Left hindlimb (tissue), 1 donor: Measurements from ENCODE around the gene FKBP7.
A peak's percentile ranks its signal among the peaks of the same experiment; 100 is the strongest.
"Not testable (repeated sequence)": the region's sequence is repeated elsewhere in the genome, so short reads cannot be mapped to it uniquely, and the experiment has no call there.

Experiments
- DNase-seq: peaks from one replicate; pipeline ENCODE4 v3.0.0-alpha.2; 2018

Gene FKBP7

DNA sequence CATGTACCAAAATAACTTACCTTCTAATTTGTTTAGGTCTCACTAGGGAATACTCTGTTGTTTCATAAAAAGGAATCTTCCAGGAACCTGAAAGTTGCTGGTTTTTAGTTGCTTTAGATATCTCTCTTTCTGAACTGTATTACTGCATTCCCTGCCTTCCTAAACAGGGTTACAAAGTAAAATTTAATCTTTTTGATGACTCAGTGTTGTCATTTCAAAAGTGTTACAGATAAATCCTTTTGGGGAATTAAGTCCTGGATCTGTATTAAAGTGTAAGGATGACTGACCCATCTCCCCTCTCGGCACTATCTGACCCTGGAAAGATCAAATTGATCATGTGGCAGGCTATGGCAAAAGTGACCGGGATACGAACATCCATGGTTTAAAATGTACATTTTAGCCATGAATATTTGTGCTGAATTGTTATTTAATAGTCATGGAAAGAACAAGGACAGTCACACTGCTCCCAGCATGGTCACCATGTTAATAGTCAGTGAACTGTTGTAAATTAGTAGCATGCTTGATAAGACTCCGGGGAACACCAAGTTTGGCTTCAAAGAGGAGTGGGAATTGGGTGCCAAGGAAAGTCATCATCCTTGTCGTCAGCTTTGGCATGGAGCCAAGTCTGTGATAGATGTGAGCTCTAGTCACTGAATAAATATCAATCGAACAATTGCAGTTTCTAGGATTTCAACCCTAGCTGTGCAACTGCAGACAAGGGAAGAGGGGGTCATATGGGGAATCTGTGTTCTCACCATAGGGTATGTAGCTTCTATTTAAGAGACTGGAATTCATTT lies 6.0 kb upstream of the FKBP7 start:
- no peak for DNase-seq

DNA sequence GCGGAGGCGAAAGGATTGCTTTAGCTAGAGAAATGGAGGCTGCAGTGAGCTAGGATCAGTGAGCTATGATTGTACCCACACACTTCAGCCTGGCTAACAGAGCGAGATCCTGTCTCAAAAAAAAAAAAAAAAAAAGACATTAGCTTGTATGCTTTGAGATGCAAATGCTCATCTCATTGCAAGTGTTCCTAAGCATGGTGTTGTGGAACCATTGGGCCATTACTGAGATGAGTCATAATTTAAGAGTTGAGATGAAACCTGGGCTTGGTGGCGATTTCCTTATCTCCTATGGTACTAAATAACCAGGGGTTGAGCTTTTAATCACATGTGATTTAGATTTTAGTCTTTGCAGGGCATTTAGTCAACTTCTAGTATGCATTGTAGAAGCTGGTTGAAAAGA lies 4.0 kb upstream of the FKBP7 start:
- DNase-seq = no peak

DNA sequence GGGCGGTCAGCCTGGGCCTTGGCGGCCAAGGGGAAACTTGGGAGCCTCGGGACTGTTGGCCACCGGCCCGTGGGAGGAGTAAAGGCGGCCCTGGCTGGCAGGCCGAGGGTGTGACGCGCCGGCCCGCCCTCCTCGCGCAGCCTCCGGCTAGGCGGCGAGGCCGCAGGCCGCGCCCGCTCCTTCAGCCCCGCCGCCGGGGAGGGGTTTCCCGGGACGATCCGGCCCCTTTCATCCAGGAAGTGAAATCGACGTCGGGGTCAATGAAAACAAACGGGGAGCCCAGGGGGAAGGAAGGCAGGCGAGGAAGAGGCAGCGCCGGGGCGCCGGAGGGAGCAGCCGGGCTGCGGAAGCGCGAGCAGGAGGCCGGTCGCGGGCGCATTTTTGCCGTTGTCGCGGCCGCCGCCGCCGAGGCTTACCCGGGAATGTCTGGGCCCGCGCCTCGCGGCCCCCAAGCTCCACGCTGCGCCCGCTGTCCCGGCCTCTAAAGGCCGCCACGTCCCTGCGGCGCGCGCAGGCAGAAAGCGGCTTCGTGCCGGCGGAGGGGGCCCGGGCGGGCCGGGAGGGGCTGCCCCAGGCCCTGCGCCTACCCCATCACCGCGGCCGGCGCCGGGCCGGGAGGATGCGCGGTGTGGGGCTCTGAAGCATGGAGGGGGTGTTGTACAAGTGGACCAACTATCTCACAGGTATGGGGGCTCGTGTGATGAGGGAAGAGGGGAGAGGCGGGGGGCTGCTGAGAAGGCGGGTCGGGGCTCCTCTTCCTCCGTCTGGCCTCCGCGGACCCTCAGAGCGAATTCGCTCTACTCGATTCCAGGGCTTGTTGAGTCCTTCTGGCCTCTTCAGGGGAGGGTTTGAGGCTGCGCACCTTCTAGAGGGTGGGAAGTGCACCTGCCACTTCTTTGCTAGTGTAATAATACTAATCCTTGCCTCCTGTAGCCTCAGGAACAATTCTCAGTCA lies 2.1 kb upstream of the FKBP7 start, which contains the start of gene PLEKHA3:
PLEKHA3 (plus strand) TSS at position 231 of the 955 bp plus-strand sequence; CDS start at position 644, 413 bp downstream.
- DNase-seq = peak; percentile 96

DNA sequence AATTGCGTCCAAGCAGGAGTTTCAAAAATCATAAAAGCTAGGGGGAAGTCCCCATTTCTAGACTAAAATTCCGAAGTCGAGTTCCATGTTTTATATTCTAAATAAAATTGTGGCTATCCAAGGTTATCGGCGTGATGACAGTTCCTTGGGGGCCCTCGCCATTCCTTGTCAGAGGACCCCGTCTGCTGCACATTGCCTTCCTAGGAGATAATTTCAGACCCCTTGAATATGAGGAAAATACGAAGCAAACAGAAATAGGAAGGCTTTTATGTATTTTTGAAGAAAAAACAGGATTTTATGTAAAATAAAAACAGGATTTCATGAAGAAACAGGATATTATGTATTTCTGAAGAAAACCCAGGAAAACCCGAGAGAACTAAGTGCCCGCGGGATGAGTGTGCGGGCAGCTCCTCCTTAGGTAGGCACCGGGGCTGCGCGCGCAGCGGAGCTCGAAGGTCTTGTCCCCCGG lies 1.4 kb upstream of the FKBP7 start:
- no peak for DNase-seq

DNA sequence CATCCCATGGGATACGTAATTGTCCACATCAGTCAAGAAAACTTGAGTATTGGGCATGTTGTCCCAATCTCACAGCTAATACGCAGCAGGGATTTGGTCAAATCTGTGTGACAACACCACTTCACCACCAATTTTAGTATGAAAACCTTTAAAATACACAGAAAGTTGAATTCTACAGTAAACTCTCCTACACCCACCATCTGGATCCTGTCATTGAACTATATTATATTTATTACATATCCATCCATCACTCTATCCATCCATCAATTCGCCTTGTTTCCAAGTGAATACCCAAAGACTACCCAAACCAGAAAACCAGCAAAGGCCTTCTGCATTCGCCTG lies 846 bp upstream of the FKBP7 start:
- DNase-seq = no peak

DNA sequence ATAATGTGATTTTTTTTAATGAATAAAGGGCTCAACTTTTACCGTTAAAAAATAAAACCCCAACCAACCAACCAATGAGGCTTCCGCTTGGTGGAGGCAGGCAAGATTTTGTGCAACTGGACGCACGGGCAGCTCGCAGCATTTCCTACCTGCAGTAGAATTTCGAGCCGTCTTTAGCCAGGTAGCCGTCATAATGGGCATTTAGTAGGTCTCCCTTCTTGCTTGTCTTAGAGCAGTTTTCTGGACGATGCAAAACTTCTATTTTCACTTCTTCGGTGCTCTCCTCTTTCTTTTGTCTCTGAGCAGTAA lies 316 bp downstream of the FKBP7 start:
- DNase-seq = no peak

DNA sequence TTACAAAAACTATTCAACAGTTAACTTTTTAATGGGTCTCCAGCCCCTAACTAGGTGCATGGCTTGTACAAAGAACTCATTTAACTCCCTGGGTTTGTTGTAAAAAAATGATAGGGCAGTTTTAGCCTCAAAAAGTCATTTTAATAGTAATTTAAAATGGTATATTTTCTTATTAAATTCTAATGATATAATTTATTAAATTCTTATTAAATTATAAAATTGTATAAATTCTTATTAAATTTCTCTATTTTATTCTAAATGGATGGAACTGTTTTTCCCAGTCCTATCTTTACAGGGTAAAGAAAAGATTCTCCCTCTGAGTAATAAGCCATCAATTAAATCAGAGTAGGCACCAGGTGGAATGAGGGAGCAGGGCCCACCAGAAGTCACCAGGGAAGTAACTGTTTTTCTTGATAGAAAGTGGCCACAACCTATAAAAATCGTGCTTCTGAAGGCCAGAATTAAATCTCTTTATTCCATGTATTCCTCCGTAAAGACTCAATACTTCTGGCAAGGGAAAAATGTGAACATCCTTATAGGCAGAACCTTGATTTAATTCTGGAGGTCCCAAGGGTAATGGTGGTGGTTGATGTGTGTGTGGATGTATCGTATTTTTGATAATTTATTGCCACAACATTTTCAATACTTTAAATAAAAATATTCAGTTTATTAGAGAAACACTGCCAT lies 814 bp downstream of the FKBP7 start:
- no peak for DNase-seq

DNA sequence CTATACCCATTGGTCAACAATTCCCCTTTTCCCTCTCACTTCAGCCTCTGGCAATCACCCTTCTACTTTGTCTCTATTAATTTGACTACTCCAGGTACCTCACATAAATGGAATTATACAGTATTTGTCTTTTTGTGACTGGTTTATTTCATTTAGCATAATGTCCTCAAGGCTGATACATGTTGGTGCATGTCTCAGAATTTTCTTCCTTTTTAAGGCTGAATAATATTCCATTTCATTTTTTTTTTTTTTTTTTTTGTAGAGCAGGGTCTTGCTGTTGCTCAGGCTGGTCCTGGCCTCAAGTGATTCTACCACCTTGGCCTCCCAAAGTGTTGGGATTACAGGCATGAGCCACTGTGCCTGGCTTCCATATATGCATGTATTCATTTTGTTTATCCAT lies 1.9 kb downstream of the FKBP7 start:
- no peak for DNase-seq

DNA sequence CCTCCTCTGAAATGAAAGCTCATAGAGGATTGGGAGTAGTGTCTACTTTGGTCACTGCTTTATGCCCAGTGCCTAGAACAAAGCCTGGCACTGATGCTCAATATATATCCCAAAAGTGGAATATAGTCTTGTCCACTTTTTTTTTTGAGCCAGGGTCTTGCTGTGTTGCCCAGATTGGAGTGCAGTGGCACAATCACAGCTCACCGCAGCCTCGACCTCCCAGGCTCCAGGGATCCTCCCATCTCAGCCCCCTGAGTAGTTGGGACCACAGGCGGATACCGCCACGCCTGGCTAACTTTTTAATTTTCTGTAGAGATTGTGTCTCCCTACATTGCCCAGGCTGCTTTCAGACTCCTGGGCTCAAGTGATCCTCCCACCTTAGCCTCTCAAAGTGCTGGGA lies 3.8 kb downstream of the FKBP7 start:
- DNase-seq = no peak

DNA sequence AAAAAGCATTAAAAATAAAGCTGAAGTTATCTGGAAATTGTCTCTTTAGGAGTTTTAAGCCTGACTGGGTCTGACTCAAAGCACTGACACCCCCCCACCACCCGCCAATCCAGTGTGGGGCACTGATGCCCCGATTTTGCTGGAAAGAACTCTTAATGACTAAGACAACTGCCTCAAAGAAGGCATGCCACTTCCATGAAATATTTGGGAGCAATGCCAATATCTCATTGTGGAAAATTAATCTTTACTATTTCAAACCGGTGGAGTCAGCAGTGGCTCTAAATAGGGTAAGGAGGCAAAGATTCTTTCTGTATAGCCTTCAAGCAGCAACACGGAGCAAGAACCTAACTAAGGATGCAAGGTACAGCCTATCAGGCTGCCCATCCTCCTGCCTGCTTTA lies 4.5 kb downstream of the FKBP7 start:
- DNase-seq = no peak

DNA sequence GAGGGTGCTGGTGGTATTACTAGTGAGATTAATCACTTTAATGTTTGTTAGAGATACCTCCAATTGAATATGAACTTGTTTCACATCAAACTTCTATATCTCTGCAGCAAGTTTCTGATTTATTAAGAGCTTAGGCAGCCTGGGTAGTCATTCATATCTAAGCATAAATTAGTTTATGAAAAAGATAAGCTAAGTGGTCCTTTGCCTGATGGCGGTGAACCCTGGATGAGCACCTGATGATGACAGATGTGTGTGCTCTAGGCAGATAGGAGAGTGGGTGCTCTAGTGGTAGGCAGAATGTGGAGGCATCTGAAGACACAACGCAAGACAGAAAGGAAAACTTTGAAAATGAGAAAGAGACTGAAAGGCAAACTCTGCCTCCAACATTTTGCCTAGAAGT lies 5.0 kb downstream of the FKBP7 start:
- DNase-seq = no peak

DNA sequence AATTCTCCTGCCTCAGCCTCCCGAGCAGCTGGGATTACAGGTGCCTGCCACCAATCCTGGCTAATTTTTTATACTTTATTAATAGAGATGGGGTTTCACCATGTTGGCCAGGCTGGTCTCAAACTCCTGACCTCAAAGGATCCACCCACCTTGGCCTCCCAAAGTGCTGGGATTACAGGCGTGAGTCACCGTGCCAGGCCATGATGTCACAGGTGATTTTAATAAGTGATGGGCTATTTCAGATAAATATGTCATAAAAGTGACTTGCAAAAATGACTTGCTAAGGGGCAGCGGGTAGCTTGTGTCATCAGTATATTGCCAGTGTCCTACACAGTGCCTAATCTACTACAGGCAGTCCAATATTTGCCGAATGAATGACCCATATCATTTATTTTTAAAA lies 7.1 kb downstream of the FKBP7 start:
- not testable (repeated sequence) for DNase-seq

DNA sequence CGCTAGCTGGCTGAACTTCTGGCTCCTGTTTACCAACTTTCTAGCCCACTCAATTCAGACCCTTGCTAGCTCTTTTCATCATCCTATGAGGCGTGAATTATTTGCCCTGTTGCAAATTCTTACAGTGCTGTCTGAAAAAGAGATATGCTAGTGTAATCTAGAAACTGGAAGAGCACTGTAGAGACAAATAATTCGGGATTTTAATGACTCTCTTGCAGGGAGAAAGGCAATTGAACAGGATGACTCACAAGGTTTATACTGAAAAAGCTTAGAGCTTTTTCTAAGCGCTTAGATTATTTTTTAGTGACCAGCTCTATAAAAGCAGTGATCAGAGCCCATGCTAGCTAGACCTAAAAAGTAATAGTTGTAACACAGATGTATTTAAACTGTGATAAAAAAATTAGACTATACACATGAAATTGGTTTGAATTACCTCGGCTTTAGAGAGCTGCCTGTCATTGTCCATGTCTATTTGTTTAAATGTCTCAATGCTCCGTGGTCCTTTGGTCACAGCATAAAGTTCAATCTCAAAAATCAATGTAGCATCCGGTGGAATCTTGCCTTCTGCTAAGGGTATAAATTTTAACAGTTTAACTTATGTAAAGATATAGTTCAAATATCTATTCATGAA lies 9.1 kb downstream of the FKBP7 start:
- DNase-seq = no peak

DNA sequence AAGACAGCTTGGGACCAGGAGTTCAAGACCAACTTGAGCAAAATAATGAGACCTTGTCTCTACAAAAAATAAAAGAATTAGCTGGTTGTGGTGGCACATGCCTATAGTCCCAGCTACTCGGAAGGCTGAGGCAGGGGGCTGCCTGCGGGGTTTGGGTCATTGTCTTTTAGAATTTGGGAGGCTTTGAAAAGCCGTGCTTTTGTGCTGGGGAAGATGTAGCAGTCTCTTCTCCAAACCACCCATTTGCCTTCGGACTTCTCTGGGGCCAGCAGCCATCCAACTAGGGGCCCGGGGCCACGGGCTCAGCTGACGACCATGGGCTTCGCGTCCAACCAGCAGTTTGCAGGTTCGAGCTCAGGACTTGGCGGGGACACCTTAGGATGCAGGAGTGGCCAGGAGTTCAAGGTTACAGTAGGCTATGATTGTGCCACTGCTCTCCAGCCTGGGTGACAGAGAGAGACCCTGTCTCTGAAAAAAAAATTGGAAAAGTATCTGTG lies 21.0 kb downstream of the FKBP7 start:
- DNase-seq = no peak

DNA sequence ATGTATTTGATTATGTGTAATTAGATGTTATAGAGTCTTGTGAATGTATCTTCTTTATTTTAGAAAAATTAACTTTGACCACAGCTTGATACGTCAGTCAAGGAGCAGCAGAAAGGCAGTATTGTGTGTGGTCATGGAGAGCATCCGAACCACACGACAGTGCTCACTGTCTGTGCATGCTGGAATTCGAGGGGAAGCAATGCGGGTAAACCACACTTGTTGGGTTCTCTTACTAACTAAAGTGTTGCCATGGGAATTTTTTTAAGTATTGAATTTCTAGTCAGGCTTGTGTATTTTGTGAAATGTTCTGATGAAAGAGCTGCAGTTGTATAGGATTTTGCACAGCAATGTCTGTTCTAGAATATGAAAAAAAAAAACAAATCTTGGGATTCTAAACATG lies 22.5 kb downstream of the FKBP7 start:
- peak; percentile 51 for DNase-seq

DNA sequence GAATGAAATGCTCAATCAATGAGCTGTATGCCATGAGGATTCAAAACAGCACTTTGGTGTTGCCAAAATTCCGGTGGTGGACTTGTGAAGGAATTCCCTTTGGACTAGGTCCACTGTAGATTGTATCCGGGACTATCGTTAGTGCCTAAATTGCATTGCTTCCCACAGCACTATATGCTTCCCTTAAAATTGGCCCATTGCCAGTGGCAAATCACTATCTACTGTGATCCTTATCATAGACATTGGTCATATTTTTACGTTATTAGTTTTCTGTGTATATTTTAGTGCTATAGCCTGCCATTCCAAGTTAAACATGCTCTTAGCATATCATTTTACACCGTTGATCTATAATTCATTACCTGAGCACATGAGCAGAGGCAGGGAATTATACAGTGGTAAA lies 25.5 kb downstream of the FKBP7 start:
- no peak for DNase-seq

DNA sequence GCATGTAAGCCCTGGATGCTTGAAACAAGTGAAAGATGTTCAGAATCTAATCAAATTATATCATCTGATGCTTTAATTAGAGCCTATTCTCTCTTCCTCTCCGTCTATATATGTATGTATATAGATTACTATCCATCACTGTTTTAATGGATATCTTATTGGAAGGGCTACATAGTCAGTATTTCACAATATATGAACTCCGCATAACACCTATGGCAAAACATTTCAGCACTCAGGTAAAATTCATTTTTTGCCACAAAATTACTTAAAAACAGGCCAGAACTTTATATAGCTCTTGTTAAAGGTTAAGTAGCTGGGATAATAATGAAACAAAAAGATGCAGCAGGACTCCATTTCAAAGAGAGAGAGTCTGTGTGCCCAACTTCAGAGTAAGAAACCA lies 26.1 kb downstream of the FKBP7 start:
- no peak for DNase-seq

DNA sequence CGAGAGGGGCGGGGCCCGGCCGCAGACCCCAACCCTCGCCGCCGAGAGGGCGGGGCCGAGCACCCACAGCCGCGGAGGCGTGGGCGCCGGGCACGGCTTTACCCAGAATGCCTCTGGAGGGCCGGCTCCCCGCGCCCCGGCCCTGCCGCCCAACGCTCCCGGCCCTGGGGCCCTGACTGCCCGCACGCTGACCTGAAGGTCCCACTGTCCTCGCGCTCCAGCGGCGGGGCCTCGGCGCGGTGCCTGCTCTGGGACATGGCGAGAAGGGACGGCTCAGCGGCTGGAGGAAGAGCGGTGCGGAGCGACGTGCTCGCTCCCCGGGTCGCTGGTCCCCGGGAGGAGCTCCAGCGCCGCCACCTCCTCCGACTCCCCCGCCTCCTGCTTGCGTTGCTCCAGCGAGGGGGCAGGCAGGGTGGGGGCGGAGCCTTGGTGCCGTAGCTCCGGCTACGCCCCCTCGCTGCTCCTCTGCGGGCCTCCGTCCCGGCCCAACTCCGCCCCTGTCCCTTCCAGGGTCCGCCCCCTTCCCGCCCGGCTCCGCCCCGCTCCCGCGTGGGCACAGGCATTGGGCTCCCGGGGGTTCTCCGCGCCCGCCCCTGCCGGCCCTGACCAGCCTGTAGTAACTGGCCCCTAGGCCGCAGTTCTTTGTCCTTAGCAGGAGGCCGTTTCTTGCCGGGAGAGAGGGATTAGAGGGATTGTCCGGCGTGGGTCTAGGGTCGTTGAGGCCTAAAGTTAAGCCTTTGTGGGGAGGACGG lies 27.4 kb downstream of the FKBP7 start, which contains the start of the genes PJVK and PRKRA:
PJVK (plus strand) TSS at position 605 of the 752 bp plus-strand sequence. CDS start 2,032 bp downstream, outside the sequence.
PRKRA (minus strand) TSS at position 402 of the 752 bp plus-strand sequence; CDS start at position 257, 145 bp downstream.
- peak; percentile 99 for DNase-seq

DNA sequence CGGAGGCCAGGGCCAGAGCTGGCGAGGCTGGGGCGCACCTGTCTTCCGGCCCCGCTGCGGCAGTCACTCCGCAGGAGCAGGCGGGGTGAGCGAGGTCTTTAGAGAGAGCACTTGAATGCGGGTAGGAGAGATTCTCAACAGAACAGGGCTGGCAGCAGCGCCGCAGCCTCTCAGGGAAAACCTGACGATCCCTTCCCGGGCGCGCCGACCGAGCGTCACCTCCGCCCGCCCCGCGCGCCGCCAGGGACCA lies 28.0 kb downstream of the FKBP7 start:
- no peak for DNase-seq

DNA sequence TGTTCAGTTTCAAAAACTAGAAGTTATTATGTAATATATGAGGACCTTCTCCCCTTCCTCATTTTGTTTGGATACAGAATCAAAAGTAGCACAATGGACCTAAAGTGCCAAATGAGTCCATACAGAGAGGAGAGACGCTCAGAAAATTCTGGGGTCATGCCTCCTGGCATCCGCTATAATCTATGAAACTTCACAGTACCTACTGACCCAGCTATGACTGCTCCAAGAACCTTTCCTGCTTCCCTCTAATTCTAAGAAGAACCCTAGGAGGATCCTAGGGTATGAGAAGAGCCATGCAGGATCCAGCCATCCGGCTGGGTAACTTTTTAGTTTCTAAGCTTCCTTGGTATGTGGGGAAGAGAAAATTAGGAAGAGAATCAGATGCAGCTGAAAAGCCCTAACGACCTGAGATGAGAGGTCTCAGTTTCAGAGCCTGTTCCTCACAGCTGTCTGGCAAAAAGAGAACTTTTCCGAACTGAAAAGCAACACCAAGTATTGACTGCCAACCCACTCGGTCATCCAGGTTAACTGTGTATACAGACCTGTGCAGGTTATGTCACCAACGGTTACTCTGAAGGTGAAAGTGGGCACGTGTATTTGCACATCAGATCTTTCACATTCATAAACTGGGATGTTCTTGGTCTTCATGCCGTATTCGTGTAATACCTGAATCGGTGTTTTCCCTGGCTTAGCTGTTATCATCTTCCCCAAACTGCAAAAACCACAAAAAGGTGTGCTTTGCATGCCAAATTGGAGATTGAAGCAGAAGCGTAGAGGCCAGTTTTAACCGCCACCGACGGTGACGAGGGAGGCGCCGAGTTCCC lies 28.5 kb downstream of the FKBP7 start:
- DNase-seq = no peak
